Coronary artery (tissue), 2 donors: Measurements from ENCODE around the gene RNF20.

Source experiments
- DNase-seq: peaks from one replicate; pipeline ENCODE4 v3.0.0-alpha.2; 2017; ENCODE audit warnings: low spot score
- H3K27ac ChIP-seq, 2 donors: fragments of 200-600 bp; sonication (generic); one replicate each; pipeline ENCODE4 v1.5.1; 2016 to 2019
- H3K4me3 ChIP-seq: fragments of 200-600 bp; sonication (generic); 2 replicates; pipeline ENCODE4 v1.5.1; 2016; ENCODE audit warnings: mild to moderate bottlenecking, moderate library complexity
- TF ChIP-seq, protein P1 (sequence below): fragments of 200-600 bp; sonication (generic); IDR thresholded peaks from one replicate; pipeline ENCODE4 v1.5.1; 2019; ENCODE audit warnings: antibody characterized with exemption

RNF20 gene

GRCh38 chr9:101495810-101496209 is 37.8 kb upstream of the RNF20 start:
- DNase-seq = no peak
- TF ChIP-seq, protein P1, sequence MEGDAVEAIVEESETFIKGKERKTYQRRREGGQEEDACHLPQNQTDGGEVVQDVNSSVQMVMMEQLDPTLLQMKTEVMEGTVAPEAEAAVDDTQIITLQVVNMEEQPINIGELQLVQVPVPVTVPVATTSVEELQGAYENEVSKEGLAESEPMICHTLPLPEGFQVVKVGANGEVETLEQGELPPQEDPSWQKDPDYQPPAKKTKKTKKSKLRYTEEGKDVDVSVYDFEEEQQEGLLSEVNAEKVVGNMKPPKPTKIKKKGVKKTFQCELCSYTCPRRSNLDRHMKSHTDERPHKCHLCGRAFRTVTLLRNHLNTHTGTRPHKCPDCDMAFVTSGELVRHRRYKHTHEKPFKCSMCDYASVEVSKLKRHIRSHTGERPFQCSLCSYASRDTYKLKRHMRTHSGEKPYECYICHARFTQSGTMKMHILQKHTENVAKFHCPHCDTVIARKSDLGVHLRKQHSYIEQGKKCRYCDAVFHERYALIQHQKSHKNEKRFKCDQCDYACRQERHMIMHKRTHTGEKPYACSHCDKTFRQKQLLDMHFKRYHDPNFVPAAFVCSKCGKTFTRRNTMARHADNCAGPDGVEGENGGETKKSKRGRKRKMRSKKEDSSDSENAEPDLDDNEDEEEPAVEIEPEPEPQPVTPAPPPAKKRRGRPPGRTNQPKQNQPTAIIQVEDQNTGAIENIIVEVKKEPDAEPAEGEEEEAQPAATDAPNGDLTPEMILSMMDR = no peak
- H3K4me3 ChIP-seq = no peak overlapping the region
- H3K27ac ChIP-seq = no peak overlapping the region

- Histone ChIP-seq H3K4me3 (no peak overlapping the region), H3K27ac (no peak overlapping the region)
- no peak for DNase-seq
- TF ChIP-seq, protein P1 = no peak
Observed at GRCh38 chr9:101498323-101498722, 35.3 kb upstream of the RNF20 start.

DNA sequence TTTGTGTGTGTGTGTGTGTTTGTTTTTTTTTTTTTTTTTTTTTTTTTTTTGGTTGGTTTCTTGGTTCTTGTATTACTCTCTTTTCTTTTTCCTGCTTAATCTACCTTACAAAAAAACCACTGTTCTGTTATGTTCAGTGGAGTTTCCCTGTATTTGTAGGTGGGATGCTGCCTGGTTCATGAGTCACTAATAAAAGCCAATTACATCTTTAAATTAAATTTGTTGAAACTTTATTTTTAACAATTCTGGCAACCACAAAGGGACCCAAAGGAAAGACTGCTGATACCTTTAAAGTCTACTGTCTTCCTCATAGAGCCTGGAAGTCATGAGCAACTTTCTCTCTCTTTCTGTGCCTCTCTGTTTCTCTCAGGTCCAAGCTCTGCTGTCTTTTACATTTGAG is 29.5 kb upstream of the RNF20 start:
- DNase-seq = no peak
- no peak overlapping the region for H3K27ac ChIP-seq
- no peak overlapping the region for H3K4me3 ChIP-seq
- TF ChIP-seq, protein P1 = no peak

DNA sequence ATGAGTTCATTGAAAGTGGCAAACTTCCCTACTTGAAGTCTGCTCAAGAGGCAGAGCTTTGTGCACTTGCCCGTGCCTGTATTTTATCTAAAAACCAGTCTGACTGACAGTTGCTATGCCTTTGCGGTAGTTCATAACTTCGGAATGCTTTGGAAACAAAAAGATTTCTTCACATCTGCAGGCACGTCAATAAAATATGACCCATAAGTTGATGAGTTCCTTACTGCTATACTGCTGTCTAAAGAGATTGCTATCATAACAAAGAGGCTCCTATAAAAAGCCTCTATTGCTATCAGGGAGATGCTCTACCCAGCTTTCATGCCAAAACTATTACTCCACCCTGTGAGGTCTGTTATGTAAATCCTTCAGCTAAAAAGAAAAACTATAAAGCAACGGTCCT is 25.4 kb upstream of the RNF20 start:
- Histone ChIP-seq H3K27ac (no peak overlapping the region), H3K4me3 (peak overlapping the region; percentile 31)
- no peak for DNase-seq
- TF ChIP-seq, protein P1 = no peak

- Histone ChIP-seq H3K4me3 (no peak overlapping the region), H3K27ac (no peak overlapping the region)
- TF ChIP-seq, protein P1 = no peak
- no peak for DNase-seq
Observed at GRCh38 chr9:101509572-101509971, 24.1 kb upstream of the RNF20 start.

- no peak for DNase-seq
- TF ChIP-seq, protein P1 = no peak
- H3K27ac ChIP-seq = no peak overlapping the region
- H3K4me3 ChIP-seq = no peak overlapping the region
Observed at GRCh38 chr9:101510459-101510858, 23.2 kb upstream of the RNF20 start.

GRCh38 chr9:101511009-101511408 is 22.6 kb upstream of the RNF20 start:
- TF ChIP-seq, protein P1 = no peak
- DNase-seq = no peak
- Histone ChIP-seq H3K4me3 (no peak overlapping the region), H3K27ac (no peak overlapping the region)
